TTC549 (cell line): ENCODE results near the gene DARS2.

Experiments
- FAIRE-seq: peaks from 2 replicates; lab custom pipeline; 2012; peaks lifted over from hg19 to GRCh38; lab: Jason Lieb, UNC

The DARS2 gene

DNA sequence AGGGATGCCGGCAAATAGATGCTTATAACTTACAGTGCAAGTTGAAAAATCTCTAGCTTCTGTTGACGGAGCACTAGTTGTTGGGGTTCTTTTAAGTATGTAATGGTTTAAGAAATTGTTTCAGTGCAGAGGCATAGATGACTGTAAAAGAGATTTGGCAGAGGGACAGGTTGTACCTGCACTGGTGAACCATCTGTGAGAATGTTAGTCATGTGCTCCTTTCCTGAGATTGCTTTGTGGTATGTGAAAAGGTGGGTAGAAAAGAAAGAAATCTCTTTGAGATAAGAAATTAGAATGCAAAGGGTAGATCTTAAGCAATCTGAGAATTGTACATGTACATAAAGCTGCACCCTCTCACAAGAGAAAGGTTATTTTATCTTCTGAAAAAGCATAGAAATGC, 63.2 kb downstream of the DARS2 start:
- no peak for FAIRE-seq

DNA sequence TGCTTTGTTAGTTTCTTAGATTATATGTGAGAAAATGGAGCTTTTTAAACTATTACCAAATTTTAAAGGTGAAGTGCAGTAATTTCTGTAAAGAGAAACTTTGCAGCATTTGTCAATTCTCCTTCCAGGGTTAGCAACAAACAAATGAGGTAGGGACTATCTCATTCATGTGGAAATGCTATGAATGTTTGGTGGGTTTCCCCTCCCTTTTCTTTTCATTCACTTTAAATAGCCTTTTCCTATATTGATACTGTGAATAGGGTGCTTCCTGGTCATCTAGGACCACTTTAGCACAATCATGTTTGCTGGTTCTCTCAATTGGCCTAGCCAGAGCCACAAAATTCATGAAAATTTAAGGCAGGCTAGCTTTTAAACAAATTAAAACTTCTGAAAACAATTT, 64.3 kb downstream of the DARS2 start:
- no peak for FAIRE-seq

DNA sequence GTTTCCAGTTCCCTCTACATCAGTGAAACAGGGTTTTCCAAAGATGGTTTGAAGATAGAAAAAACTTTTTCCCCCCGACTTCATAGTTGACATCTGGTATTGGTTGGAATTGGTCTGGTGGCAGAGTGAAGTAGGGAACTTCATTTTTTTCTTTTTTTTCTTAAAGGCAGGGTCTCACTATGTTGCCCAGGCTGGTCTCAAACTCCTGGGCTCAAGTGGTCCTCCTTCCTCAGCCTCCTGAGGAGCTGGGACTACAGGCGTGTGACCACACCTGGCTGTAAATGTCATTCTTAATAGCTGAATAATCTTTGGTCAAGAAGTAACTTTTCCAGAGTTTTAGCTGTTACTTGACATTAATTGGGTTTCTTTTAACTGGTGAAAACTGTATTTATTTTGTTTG, 65.4 kb downstream of the DARS2 start:
- no peak for FAIRE-seq

DNA sequence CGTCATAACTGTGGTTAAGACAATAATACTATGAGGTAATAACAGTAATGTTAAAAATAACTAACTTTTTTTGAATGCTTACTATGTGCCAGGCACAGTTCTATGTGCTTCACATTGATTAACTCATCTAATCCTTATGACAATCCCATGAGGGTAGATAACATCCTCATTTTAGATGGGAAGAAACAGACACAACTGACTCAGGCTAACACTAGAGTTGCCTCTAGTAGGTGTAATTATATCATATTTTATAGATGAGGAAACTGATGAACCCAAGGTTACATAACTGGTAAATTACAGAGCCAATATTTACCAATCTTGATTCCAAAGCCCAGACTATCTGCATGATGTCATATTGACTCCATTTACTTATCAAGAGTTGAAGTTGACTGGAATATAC, 69.1 kb downstream of the DARS2 start:
- no peak for FAIRE-seq

DNA sequence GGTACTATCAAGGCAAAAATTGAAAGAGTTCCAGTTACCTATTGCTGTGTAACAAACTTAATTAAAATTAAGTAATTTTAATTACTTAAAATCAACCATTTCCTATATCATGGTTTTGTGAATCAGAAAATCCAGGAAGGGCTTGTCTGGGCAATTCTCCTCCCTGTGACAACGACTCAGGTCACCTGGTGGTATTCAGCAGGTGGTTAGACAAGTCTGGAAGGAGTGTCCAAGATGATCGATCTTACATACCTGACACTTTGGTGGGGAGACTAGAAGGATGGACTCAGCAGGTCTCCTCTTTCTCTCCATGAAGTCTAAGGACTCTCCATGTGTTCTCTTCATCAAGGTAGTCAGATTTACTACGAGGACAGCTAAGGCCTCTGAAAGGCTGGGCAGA, 69.7 kb downstream of the DARS2 start:
- no peak for FAIRE-seq

DNA sequence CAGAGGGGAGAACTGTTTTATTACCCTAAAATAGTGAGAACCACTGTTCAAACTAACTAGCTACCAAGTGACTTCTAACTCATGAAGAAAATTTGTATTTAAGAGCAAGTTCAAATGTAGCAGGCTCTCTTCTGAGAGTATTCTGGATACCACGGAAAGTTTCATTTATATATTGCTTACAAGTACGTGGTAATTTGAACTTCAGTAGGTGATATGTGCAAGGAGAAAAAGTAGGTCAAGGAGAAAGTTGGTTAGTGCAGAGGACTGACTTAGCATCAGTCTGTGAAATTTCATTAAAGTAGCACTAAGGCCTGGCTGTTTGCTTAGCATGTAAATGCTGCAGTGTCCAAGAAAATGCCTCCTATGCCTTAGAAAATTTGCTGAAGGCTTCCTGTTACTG, 76.0 kb downstream of the DARS2 start:
- FAIRE-seq = no peak

DNA sequence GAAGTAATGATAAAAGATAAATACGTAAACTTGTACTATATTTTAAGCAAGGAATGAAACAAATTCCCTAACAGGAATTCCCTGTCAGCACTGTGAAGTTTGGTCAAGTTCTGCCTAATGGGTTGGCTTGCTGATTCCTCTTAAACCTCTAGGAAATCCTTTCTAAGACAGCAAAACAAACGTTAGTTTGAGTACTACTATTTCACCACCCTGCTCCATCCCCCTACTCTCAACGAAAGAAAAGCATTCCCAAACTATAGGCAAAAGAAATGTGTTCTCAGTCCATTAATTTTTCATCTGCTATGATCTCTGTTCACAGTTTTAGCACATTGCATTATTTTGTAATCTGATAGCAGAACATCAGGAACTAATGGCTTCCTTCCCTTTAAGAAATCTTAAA, 76.5 kb downstream of the DARS2 start:
- FAIRE-seq = no peak

DNA sequence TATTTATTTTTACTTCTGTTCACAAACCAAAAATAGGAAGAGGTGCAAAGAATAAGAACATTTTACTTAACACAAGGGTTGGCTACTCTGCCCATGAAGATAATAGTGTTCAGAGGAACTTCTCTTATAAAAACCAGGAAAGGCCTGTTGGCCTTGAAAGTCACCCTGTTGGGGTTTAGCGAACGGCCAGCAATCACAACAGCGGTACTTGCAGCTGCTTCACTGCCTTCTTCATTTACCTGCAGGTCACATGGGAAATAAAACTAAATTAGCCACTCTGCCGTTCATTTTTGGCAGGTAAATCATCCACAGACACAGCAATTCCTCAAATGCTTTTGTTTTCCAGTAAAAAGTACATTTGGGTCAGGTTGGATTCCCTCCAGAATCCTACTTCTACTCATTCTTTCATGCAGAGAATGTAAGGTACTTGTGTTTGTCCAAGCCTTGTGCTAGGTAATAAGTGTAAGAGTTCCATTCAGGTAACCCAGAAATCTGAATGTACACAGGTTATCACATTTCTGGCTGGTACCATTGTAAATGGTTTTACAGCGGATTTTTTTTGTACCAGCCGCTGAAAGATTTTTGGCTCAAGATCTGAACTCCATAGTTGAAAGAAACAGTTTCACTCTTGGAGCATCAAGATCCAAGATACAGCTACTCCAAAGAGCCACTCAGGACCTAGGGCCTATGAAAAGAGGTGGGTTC, 79.5 kb downstream of the DARS2 start:
- no peak for FAIRE-seq
